ENCODE measurements around the gene DEPDC4.
"Not testable (repeated sequence)": the region's sequence is repeated elsewhere in the genome, so short reads cannot be mapped to it uniquely, and the experiment has no call there.

Gene DEPDC4

DNA sequence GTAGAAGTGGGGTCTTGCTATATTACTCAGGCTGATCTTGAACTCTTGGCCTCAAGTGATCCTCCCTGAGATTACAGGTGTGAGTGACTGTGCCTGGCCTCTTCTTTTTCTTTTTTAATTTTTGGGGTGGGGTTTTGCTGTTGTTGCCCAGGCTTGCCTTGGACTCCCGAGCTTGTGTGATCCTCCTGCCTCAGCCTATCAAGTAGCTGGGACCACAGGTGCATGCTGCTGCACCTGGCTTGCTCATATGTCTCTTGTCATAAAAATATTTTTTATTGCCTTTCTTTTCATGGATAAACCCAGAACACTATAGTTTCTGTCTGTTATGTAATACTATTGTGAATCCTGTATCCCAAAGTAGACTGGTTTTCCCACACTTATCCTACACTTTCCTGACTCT, 26.1 kb upstream of the DEPDC4 start:
- TF ChIP-seq, protein P1, sequence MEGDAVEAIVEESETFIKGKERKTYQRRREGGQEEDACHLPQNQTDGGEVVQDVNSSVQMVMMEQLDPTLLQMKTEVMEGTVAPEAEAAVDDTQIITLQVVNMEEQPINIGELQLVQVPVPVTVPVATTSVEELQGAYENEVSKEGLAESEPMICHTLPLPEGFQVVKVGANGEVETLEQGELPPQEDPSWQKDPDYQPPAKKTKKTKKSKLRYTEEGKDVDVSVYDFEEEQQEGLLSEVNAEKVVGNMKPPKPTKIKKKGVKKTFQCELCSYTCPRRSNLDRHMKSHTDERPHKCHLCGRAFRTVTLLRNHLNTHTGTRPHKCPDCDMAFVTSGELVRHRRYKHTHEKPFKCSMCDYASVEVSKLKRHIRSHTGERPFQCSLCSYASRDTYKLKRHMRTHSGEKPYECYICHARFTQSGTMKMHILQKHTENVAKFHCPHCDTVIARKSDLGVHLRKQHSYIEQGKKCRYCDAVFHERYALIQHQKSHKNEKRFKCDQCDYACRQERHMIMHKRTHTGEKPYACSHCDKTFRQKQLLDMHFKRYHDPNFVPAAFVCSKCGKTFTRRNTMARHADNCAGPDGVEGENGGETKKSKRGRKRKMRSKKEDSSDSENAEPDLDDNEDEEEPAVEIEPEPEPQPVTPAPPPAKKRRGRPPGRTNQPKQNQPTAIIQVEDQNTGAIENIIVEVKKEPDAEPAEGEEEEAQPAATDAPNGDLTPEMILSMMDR (conservative IDR thresholded peaks at IDR 0.05; ENCODE audit: low read length), result no peak
- no peak for DNase-seq (ENCODE audit: low read depth)
- no peak overlapping the region for H3K4me3 ChIP-seq (ENCODE audit: low read length)

DNA sequence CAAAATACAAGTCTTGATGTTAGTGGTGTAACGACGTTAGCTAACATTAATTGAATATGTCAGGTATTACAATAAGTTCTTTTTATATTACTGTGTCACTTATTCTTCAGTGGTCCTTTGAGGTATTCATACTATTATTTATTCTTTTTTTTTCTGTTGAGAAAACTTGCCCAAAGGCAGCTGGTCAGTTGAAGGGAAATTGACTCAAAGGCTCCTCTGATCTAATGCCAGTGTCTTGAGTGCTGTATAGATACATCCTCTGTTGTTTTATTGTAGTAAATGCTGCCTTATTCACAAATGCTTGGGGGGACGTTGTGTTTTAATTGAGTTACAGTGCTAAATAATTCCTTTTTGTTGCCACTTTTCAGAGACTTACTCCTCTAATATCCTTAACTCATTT, 23.1 kb upstream of the DEPDC4 start:
- TF ChIP-seq, protein P1 (conservative IDR thresholded peaks at IDR 0.05; ENCODE audit: low read length), result no peak
- no peak for DNase-seq (ENCODE audit: low read depth)
- no peak overlapping the region for H3K4me3 ChIP-seq (ENCODE audit: low read length)

DNA sequence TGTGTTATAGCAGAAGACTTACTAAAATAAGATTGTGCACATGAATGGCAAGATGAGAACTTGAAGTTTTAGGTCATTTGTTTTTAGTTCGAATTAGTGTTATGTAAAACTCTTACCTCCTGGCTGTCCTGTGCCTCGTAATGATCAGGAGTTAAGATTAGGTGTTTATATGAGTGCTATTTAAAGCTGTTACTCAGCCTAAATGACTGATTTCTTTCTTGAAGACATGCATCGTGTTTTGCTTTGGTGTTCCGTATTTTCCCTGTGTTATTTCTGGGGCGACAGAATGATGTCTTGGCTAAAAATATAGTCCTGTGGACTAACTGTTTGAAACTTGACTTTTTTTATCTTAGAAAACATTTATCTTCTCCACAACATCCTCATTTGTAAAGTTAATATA, 22.2 kb upstream of the DEPDC4 start:
- no peak overlapping the region for H3K4me3 ChIP-seq (ENCODE audit: low read length)
- TF ChIP-seq, protein P1 (conservative IDR thresholded peaks at IDR 0.05; ENCODE audit: low read length), result no peak
- DNase-seq (ENCODE audit: low read depth), result no peak

DNA sequence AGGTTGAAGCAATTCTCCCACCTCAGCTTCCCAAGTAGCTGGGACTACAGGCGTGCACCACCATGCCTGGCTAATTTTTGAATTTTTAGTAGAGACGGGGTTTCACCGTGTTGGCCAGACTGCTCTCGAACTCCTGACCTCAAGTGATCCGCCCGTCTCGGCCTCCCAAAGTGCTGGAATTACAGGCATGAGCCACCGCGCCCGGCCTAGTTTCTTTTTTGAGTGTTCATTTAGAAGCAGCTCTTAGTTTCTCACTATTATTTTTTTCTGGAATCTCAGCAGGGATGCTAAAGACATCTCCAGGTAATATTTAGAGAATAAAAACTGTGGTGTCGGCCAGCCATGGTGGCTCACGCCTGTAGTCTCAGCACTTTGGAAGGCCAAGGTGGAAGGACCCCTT, 17.7 kb upstream of the DEPDC4 start:
- H3K4me3 ChIP-seq (ENCODE audit: low read length); DNase-seq (ENCODE audit: low read depth): not testable (repeated sequence)

- TF ChIP-seq, protein P1 (conservative IDR thresholded peaks at IDR 0.05; ENCODE audit: low read length), result no peak
- DNase-seq (ENCODE audit: low read depth), result no peak
- H3K4me3 ChIP-seq (ENCODE audit: low read length), result no peak overlapping the region
Measured at GRCh38 chr12:100279607-100280244, 12.8 kb upstream of the DEPDC4 start.

- no peak for DNase-seq (ENCODE audit: low read depth)
- no peak overlapping the region for H3K4me3 ChIP-seq (ENCODE audit: low read length)
- TF ChIP-seq, protein P1 (conservative IDR thresholded peaks at IDR 0.05; ENCODE audit: low read length), result no peak
Measured at GRCh38 chr12:100279159-100279558, 12.3 kb upstream of the DEPDC4 start.

DNA sequence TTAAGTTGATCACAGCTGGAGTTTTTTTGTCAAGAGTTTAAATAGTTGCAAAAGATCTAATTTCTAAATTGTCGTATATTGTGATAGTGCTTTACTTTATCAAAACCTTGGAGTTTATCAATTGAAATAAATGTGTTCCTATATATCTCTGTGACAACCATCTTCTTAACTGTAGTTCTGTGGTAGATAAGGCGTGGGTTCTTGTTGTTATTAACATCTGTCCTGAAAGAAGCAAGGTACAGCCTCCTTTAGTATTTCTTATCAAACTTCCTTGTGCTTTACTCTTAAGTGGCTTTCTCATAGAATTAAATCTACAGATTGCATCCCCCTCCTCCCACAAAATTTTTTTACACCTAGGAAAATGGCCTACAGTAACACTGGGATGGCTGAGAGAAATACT, 7.4 kb upstream of the DEPDC4 start:
- TF ChIP-seq, protein P1 (conservative IDR thresholded peaks at IDR 0.05; ENCODE audit: low read length), result no peak
- no peak for DNase-seq (ENCODE audit: low read depth)
- H3K4me3 ChIP-seq (ENCODE audit: low read length), result no peak overlapping the region

GRCh38 chr12:100273782-100274181, 6.9 kb upstream of the DEPDC4 start:
- TF ChIP-seq, protein P1 (conservative IDR thresholded peaks at IDR 0.05; ENCODE audit: low read length), result no peak
- DNase-seq (ENCODE audit: low read depth), result peak; percentile 10
- no peak overlapping the region for H3K4me3 ChIP-seq (ENCODE audit: low read length)
